Nephron (organoid): ENCODE data around the gene MIOX.

Source experiments
- H3K27ac Mint-ChIP-seq, 3 experiments: 2 replicates each; pipeline ENCODE4 v1.8.0; 2020; ENCODE audit warnings: mixed read lengths in 3 of 3, mild to moderate bottlenecking in 2 of 3, moderate library complexity in 1 of 3
- H3K27me3 Mint-ChIP-seq: 2 replicates; pipeline ENCODE4 v1.8.0; 2021; ENCODE audit warnings: low read depth, mild to moderate bottlenecking, moderate library complexity, mixed read lengths
- H3K36me3 Mint-ChIP-seq: 2 replicates; pipeline ENCODE4 v1.8.0; 2020; ENCODE audit warnings: low read depth, mixed read lengths
- H3K4me1 Mint-ChIP-seq: 2 replicates; pipeline ENCODE4 v1.8.0; 2020; ENCODE audit warnings: mixed read lengths
- H3K4me3 Mint-ChIP-seq, 3 experiments: 2 replicates each; pipeline ENCODE4 v1.8.0; 2020; ENCODE audit warnings: mild to moderate bottlenecking in 3 of 3, mixed read lengths in 3 of 3, moderate library complexity in 2 of 3
- H3K9me3 Mint-ChIP-seq: 2 replicates; pipeline ENCODE4 v1.8.0; 2020; ENCODE audit warnings: mixed read lengths
- CTCF ChIP-seq, 3 experiments: fragments of 200-600 bp; sonication (generic); IDR thresholded peaks; one replicate each; pipeline ENCODE4 v1.5.0; 2021; ENCODE audit warnings: antibody characterized with exemption in 3 of 3; ENCODE audit not compliant: unreplicated experiment in 3 of 3

MIOX gene

GRCh38 chr22:50526108-50526833 lies 39.6 kb downstream of the MIOX start:
- peaks cover 35% of the 10 kb centered on the region for H3K27me3 Mint-ChIP-seq
- peak; percentile 55 to 66 (median 58) for TF ChIP-seq CTCF (IDR thresholded peaks at IDR 0.05; ENCODE audit: unreplicated experiment in 3 of 3)
- peak overlapping the region in 2 of 3 experiments; percentile 51 to 68 for H3K27ac Mint-ChIP-seq
- no peaks in the 10 kb centered on the region for H3K9me3 Mint-ChIP-seq
- peaks cover 6% of the 10 kb centered on the region for H3K4me1 Mint-ChIP-seq
- H3K36me3 Mint-ChIP-seq, result peaks cover 6% of the 10 kb centered on the region
- peak overlapping the region; percentile 77 to 80 (median 80) for H3K4me3 Mint-ChIP-seq

- H3K9me3 Mint-ChIP-seq, result no peaks in the 10 kb centered on the region
- H3K27ac Mint-ChIP-seq, result peak overlapping the region; percentile 44 to 68 (median 51)
- peaks cover 38% of the 10 kb centered on the region for H3K27me3 Mint-ChIP-seq
- peaks cover 6% of the 10 kb centered on the region for H3K4me1 Mint-ChIP-seq
- H3K4me3 Mint-ChIP-seq, result peak overlapping the region; percentile 77 to 80 (median 80)
- no peak for TF ChIP-seq CTCF (IDR thresholded peaks at IDR 0.05; ENCODE audit: unreplicated experiment in 3 of 3)
- peaks cover 6% of the 10 kb centered on the region for H3K36me3 Mint-ChIP-seq
Measured at GRCh38 chr22:50526834-50527801, 40.5 kb downstream of the MIOX start.

- no peak for TF ChIP-seq CTCF (IDR thresholded peaks at IDR 0.05; ENCODE audit: unreplicated experiment in 3 of 3)
- H3K4me3 Mint-ChIP-seq, result peak overlapping the region; percentile 77 to 80 (median 80)
- peaks cover 13% of the 10 kb centered on the region for H3K4me1 Mint-ChIP-seq
- no peaks in the 10 kb centered on the region for H3K9me3 Mint-ChIP-seq
- peaks cover 6% of the 10 kb centered on the region for H3K36me3 Mint-ChIP-seq
- H3K27ac Mint-ChIP-seq, result peak overlapping the region in 2 of 3 experiments; percentile 44 to 51
- H3K27me3 Mint-ChIP-seq, result peaks cover 48% of the 10 kb centered on the region
Measured at GRCh38 chr22:50527921-50528681, 41.4 kb downstream of the MIOX start.

- no peak overlapping the region for H3K27ac Mint-ChIP-seq
- peaks cover 20% of the 10 kb centered on the region for H3K4me1 Mint-ChIP-seq
- H3K9me3 Mint-ChIP-seq, result no peaks in the 10 kb centered on the region
- H3K27me3 Mint-ChIP-seq, result peaks cover 56% of the 10 kb centered on the region
- H3K4me3 Mint-ChIP-seq, result peak overlapping the region; percentile 77 to 80 (median 80)
- TF ChIP-seq CTCF (IDR thresholded peaks at IDR 0.05; ENCODE audit: unreplicated experiment in 3 of 3), result no peak
- peaks cover 6% of the 10 kb centered on the region for H3K36me3 Mint-ChIP-seq
Measured at GRCh38 chr22:50528682-50529415, 42.2 kb downstream of the MIOX start.

GRCh38 chr22:50529416-50529896 lies 42.8 kb downstream of the MIOX start:
- H3K27me3 Mint-ChIP-seq, result peaks cover 62% of the 10 kb centered on the region
- no peak overlapping the region for H3K4me3 Mint-ChIP-seq
- no peak for TF ChIP-seq CTCF (IDR thresholded peaks at IDR 0.05; ENCODE audit: unreplicated experiment in 3 of 3)
- H3K27ac Mint-ChIP-seq, result no peak overlapping the region
- H3K9me3 Mint-ChIP-seq, result no peaks in the 10 kb centered on the region
- peaks cover 4% of the 10 kb centered on the region for H3K36me3 Mint-ChIP-seq
- H3K4me1 Mint-ChIP-seq, result peaks cover 24% of the 10 kb centered on the region
